T-helper 1 cell treated with Interleukin-12 subunit alpha and Interleukin-12 subunit beta and Interleukin-4 antibody, amounts not matched to agents 30 μg/mL and 1 μg/mL, for 36 hours (primary cell): ENCODE results near the gene ERCC5.

Source experiments
- H3K27ac Mint-ChIP-seq: one replicate; pipeline ENCODE4 v1.8.0; 2021; ENCODE audit warnings: mild to moderate bottlenecking, mixed read lengths
- H3K27me3 Mint-ChIP-seq: one replicate; pipeline ENCODE4 v1.8.0; 2021; ENCODE audit warnings: low read depth, mixed read lengths
- H3K36me3 Mint-ChIP-seq: one replicate; pipeline ENCODE4 v1.8.0; 2021; ENCODE audit warnings: low read depth, mixed read lengths
- H3K4me1 Mint-ChIP-seq: one replicate; pipeline ENCODE4 v1.8.0; 2021; ENCODE audit warnings: low read depth, mixed read lengths
- H3K4me3 Mint-ChIP-seq: one replicate; pipeline ENCODE4 v1.8.0; 2021; ENCODE audit warnings: mild to moderate bottlenecking, moderate library complexity, mixed read lengths
- H3K9me3 Mint-ChIP-seq: one replicate; pipeline ENCODE4 v1.8.0; 2021; ENCODE audit warnings: mixed read lengths

ERCC5 gene

GRCh38 chr13:102825400-102825799 lies 20.4 kb upstream of the ERCC5 start:
- Mint-ChIP-seq H3K4me1 (no peaks in the 10 kb centered on the region), H3K27me3 (no peaks in the 10 kb centered on the region), H3K36me3 (peaks cover 30% of the 10 kb centered on the region), H3K9me3 (no peaks in the 10 kb centered on the region), H3K4me3 (no peak overlapping the region), H3K27ac (no peak overlapping the region)

GRCh38 chr13:102825921-102826706 lies 19.7 kb upstream of the ERCC5 start:
- Mint-ChIP-seq H3K9me3 (no peaks in the 10 kb centered on the region), H3K4me3 (no peak overlapping the region)

GRCh38 chr13:102830646-102831045 lies 15.2 kb upstream of the ERCC5 start:
- no peaks in the 10 kb centered on the region for H3K9me3 Mint-ChIP-seq
- no peaks in the 10 kb centered on the region for H3K27me3 Mint-ChIP-seq
- peaks cover 23% of the 10 kb centered on the region for H3K36me3 Mint-ChIP-seq
- no peak overlapping the region for H3K27ac Mint-ChIP-seq
- no peaks in the 10 kb centered on the region for H3K4me1 Mint-ChIP-seq
- H3K4me3 Mint-ChIP-seq = no peak overlapping the region

More at GRCh38 chr13:102825921-102826706, 19.7 kb upstream of the ERCC5 start:
- H3K27me3 Mint-ChIP-seq = no peaks in the 10 kb centered on the region
- peaks cover 29% of the 10 kb centered on the region for H3K36me3 Mint-ChIP-seq
- no peaks in the 10 kb centered on the region for H3K4me1 Mint-ChIP-seq
- H3K27ac Mint-ChIP-seq = no peak overlapping the region

- Mint-ChIP-seq H3K27ac (no peak overlapping the region), H3K9me3 (no peaks in the 10 kb centered on the region), H3K36me3 (peaks cover 32% of the 10 kb centered on the region), H3K4me1 (no peaks in the 10 kb centered on the region), H3K4me3 (no peak overlapping the region), H3K27me3 (no peaks in the 10 kb centered on the region)
Measured at GRCh38 chr13:102836471-102836870, 9.4 kb upstream of the ERCC5 start.

GRCh38 chr13:102838273-102838672 lies 7.6 kb upstream of the ERCC5 start:
- no peak overlapping the region for H3K4me3 Mint-ChIP-seq
- H3K4me1 Mint-ChIP-seq = no peaks in the 10 kb centered on the region
- no peaks in the 10 kb centered on the region for H3K9me3 Mint-ChIP-seq
- H3K27ac Mint-ChIP-seq = no peak overlapping the region
- H3K36me3 Mint-ChIP-seq = peaks cover 28% of the 10 kb centered on the region
- no peaks in the 10 kb centered on the region for H3K27me3 Mint-ChIP-seq

GRCh38 chr13:102838982-102839381 lies 6.8 kb upstream of the ERCC5 start:
- H3K27ac Mint-ChIP-seq = no peak overlapping the region
- H3K9me3 Mint-ChIP-seq = no peaks in the 10 kb centered on the region
- H3K36me3 Mint-ChIP-seq = peaks cover 26% of the 10 kb centered on the region
- no peaks in the 10 kb centered on the region for H3K27me3 Mint-ChIP-seq
- no peak overlapping the region for H3K4me3 Mint-ChIP-seq
- peaks cover 2% of the 10 kb centered on the region for H3K4me1 Mint-ChIP-seq

- H3K36me3 Mint-ChIP-seq = peaks cover 26% of the 10 kb centered on the region
- H3K4me1 Mint-ChIP-seq = peaks cover 4% of the 10 kb centered on the region
- H3K27ac Mint-ChIP-seq = no peak overlapping the region
- no peaks in the 10 kb centered on the region for H3K27me3 Mint-ChIP-seq
- H3K4me3 Mint-ChIP-seq = no peak overlapping the region
- no peaks in the 10 kb centered on the region for H3K9me3 Mint-ChIP-seq
Measured at GRCh38 chr13:102839462-102839861, 6.4 kb upstream of the ERCC5 start.

GRCh38 chr13:102845289-102845629 lies 573 bp upstream of the ERCC5 start:
- Mint-ChIP-seq H3K36me3 (peaks cover 6% of the 10 kb centered on the region), H3K27me3 (peaks cover 3% of the 10 kb centered on the region), H3K4me3 (peak overlapping the region; percentile 96), H3K9me3 (no peaks in the 10 kb centered on the region), H3K27ac (peak overlapping the region; percentile 98), H3K4me1 (peaks cover 38% of the 10 kb centered on the region)

GRCh38 chr13:102846261-102847015 lies 606 bp downstream of the ERCC5 start:
- peaks cover 3% of the 10 kb centered on the region for H3K27me3 Mint-ChIP-seq
- H3K9me3 Mint-ChIP-seq = no peaks in the 10 kb centered on the region
- H3K36me3 Mint-ChIP-seq = peaks cover 10% of the 10 kb centered on the region
- peak overlapping the region; percentile 96 for H3K4me3 Mint-ChIP-seq
- H3K27ac Mint-ChIP-seq = peak overlapping the region; percentile 98
- H3K4me1 Mint-ChIP-seq = peaks cover 43% of the 10 kb centered on the region

GRCh38 chr13:102847272-102848234 lies 1.7 kb downstream of the ERCC5 start:
- Mint-ChIP-seq H3K27me3 (peaks cover 3% of the 10 kb centered on the region), H3K9me3 (no peaks in the 10 kb centered on the region)

GRCh38 chr13:102848956-102849355 lies 3.1 kb downstream of the ERCC5 start:
- Mint-ChIP-seq H3K27ac (no peak overlapping the region), H3K4me1 (peaks cover 49% of the 10 kb centered on the region), H3K9me3 (no peaks in the 10 kb centered on the region), H3K27me3 (peaks cover 3% of the 10 kb centered on the region), H3K36me3 (peaks cover 19% of the 10 kb centered on the region), H3K4me3 (no peak overlapping the region)

More at GRCh38 chr13:102847272-102848234, 1.7 kb downstream of the ERCC5 start:
- Mint-ChIP-seq H3K36me3 (peaks cover 12% of the 10 kb centered on the region), H3K27ac (peak overlapping the region; percentile 98), H3K4me3 (peak overlapping the region; percentile 96), H3K4me1 (peaks cover 44% of the 10 kb centered on the region)

GRCh38 chr13:102852556-102852955 lies 6.7 kb downstream of the ERCC5 start:
- H3K4me3 Mint-ChIP-seq = no peak overlapping the region
- peaks cover 35% of the 10 kb centered on the region for H3K36me3 Mint-ChIP-seq
- H3K4me1 Mint-ChIP-seq = peaks cover 46% of the 10 kb centered on the region
- H3K27me3 Mint-ChIP-seq = no peaks in the 10 kb centered on the region
- H3K27ac Mint-ChIP-seq = no peak overlapping the region
- H3K9me3 Mint-ChIP-seq = no peaks in the 10 kb centered on the region

GRCh38 chr13:102854675-102855074 lies 8.8 kb downstream of the ERCC5 start:
- H3K27ac Mint-ChIP-seq = peak overlapping the region; percentile 66
- H3K4me1 Mint-ChIP-seq = peaks cover 35% of the 10 kb centered on the region
- no peaks in the 10 kb centered on the region for H3K9me3 Mint-ChIP-seq
- H3K27me3 Mint-ChIP-seq = no peaks in the 10 kb centered on the region
- H3K36me3 Mint-ChIP-seq = peaks cover 51% of the 10 kb centered on the region
- peak overlapping the region; percentile 2 for H3K4me3 Mint-ChIP-seq

- Mint-ChIP-seq H3K9me3 (no peaks in the 10 kb centered on the region), H3K27ac (no peak overlapping the region), H3K4me3 (no peak overlapping the region), H3K27me3 (no peaks in the 10 kb centered on the region), H3K4me1 (peaks cover 26% of the 10 kb centered on the region), H3K36me3 (peaks cover 52% of the 10 kb centered on the region)
Measured at GRCh38 chr13:102856557-102856956, 10.7 kb downstream of the ERCC5 start.
